Fibroblast of upper back skin (primary cell): Measurements from ENCODE around the gene FOXP4.
"Not testable (repeated sequence)": the region's sequence is repeated elsewhere in the genome, so short reads cannot be mapped to it uniquely, and the experiment has no call there.

Source experiments
- DNase-seq: peaks from one replicate; pipeline ENCODE4 v3.0.0-alpha.2; 2013

FOXP4 gene

GRCh38 chr6:41602864-41603608 lies 56.9 kb downstream of the FOXP4 start:
- DNase-seq, result peak; percentile 85

GRCh38 chr6:41604006-41604405 lies 57.8 kb downstream of the FOXP4 start:
- no peak for DNase-seq

- DNase-seq, result no peak
Measured at GRCh38 chr6:41605649-41606048, 59.5 kb downstream of the FOXP4 start.

- no peak for DNase-seq
Measured at GRCh38 chr6:41607036-41607435, 60.9 kb downstream of the FOXP4 start.

GRCh38 chr6:41607736-41608135 lies 61.6 kb downstream of the FOXP4 start:
- no peak for DNase-seq

- no peak for DNase-seq
Measured at GRCh38 chr6:41608443-41609151, 62.4 kb downstream of the FOXP4 start.

- no peak for DNase-seq
Measured at GRCh38 chr6:41614715-41615114, 68.5 kb downstream of the FOXP4 start.

- no peak for DNase-seq
Measured at GRCh38 chr6:41615311-41615710, 69.1 kb downstream of the FOXP4 start.

GRCh38 chr6:41618598-41618997 lies 72.4 kb downstream of the FOXP4 start:
- DNase-seq, result no peak

- DNase-seq, result not testable (repeated sequence)
Measured at GRCh38 chr6:41619193-41619592, 73.0 kb downstream of the FOXP4 start.

- no peak for DNase-seq
Measured at GRCh38 chr6:41621367-41621766, 75.2 kb downstream of the FOXP4 start.

- no peak for DNase-seq
Measured at GRCh38 chr6:41621802-41622201, 75.6 kb downstream of the FOXP4 start.

- DNase-seq, result no peak
Measured at GRCh38 chr6:41622206-41622988, 76.2 kb downstream of the FOXP4 start.

GRCh38 chr6:41623330-41623729 lies 77.1 kb downstream of the FOXP4 start:
- no peak for DNase-seq

GRCh38 chr6:41624621-41625380 lies 78.6 kb downstream of the FOXP4 start:
- DNase-seq, result no peak

GRCh38 chr6:41625442-41625841 lies 79.3 kb downstream of the FOXP4 start:
- DNase-seq, result no peak

- no peak for DNase-seq
Measured at GRCh38 chr6:41626022-41626421, 79.8 kb downstream of the FOXP4 start.

GRCh38 chr6:41626917-41627316 lies 80.7 kb downstream of the FOXP4 start:
- DNase-seq, result no peak

- DNase-seq, result no peak
Measured at GRCh38 chr6:41629128-41629527, 82.9 kb downstream of the FOXP4 start.

- DNase-seq, result no peak
Measured at GRCh38 chr6:41630069-41630468, 83.9 kb downstream of the FOXP4 start.

GRCh38 chr6:41630946-41631345 lies 84.8 kb downstream of the FOXP4 start:
- DNase-seq, result no peak

- no peak for DNase-seq
Measured at GRCh38 chr6:41633056-41633634, 87.0 kb downstream of the FOXP4 start.

- peak; percentile 83 for DNase-seq
Measured at GRCh38 chr6:41634657-41635056, 88.5 kb downstream of the FOXP4 start.
